Vagina (tissue), 2 donors: Measurements from ENCODE around the gene DPP10.

Experiments
- POLR2A ChIP-seq, 2 donors: fragments of 450-650 bp; IDR thresholded peaks; one replicate each; pipeline ENCODE4 v1.6.1; 2017; ENCODE audit warnings: antibody characterized with exemption in 2 of 2, mild to moderate bottlenecking in 2 of 2, moderate library complexity in 2 of 2
- POLR2AphosphoS5 ChIP-seq, 2 donors: sonication (generic); formaldehyde crosslinking; IDR thresholded peaks; one replicate each; pipeline ENCODE4 v1.9.0; 2017; ENCODE audit warnings: antibody characterized with exemption in 2 of 2, mild to moderate bottlenecking in 2 of 2, low read depth in 1 of 2; ENCODE audit not compliant: insufficient read depth in 1 of 2
- TF ChIP-seq, protein P1 (sequence below), 3 experiments: fragments of 450-650 bp in 2 of 3; fragments of 200-600 bp in 1 of 3; sonication (generic) in 1 of 3; IDR thresholded peaks; one replicate each; pipeline ENCODE4 v1.5.1; 2017 to 2019; ENCODE audit warnings: antibody characterized with exemption in 3 of 3, mild to moderate bottlenecking in 2 of 3, moderate library complexity in 2 of 3

DNA sequence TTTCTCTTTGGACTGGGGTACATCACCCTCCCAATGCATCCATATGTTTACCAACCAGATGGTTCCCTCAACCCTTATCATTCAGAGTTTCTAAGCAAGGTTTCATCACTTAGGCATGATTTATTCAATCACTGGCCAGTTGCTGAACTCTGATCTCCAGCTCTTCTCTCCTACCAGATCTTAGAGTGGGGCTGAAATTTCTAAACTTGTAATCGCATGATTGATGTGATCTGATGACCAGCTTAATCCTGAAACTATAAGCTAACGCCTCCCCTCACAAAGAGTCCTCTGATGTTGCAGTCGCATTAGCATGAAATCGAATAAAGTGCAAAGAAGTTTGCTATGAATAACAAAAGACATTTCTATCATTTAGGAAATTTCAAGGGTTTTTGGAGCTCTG lies 1082.0 kb downstream of the DPP10 start:
- TF ChIP-seq, protein P1, sequence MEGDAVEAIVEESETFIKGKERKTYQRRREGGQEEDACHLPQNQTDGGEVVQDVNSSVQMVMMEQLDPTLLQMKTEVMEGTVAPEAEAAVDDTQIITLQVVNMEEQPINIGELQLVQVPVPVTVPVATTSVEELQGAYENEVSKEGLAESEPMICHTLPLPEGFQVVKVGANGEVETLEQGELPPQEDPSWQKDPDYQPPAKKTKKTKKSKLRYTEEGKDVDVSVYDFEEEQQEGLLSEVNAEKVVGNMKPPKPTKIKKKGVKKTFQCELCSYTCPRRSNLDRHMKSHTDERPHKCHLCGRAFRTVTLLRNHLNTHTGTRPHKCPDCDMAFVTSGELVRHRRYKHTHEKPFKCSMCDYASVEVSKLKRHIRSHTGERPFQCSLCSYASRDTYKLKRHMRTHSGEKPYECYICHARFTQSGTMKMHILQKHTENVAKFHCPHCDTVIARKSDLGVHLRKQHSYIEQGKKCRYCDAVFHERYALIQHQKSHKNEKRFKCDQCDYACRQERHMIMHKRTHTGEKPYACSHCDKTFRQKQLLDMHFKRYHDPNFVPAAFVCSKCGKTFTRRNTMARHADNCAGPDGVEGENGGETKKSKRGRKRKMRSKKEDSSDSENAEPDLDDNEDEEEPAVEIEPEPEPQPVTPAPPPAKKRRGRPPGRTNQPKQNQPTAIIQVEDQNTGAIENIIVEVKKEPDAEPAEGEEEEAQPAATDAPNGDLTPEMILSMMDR (IDR thresholded peaks at IDR 0.05) = no peak
- TF ChIP-seq POLR2A (IDR thresholded peaks at IDR 0.05) = no peak
- TF ChIP-seq POLR2AphosphoS5 (IDR thresholded peaks at IDR 0.05; ENCODE audit: insufficient read depth in 1 of 2, low read depth in 1 of 2) = no peak
